Stimulated activated CD4-positive, alpha-beta T cell treated with anti-CD3 and anti-CD28 coated beads, Interleukin-4, amount 100 ng/mL, for 1 hour (primary cell): ENCODE data around the gene OR8B4.
"Not testable (repeated sequence)": the region's sequence is repeated elsewhere in the genome, so short reads cannot be mapped to it uniquely, and the experiment has no call there.

Experiments
- DNase-seq: peaks from one replicate; pipeline ENCODE4 v3.0.0-alpha.2; 2020

The OR8B4 gene, protein sequence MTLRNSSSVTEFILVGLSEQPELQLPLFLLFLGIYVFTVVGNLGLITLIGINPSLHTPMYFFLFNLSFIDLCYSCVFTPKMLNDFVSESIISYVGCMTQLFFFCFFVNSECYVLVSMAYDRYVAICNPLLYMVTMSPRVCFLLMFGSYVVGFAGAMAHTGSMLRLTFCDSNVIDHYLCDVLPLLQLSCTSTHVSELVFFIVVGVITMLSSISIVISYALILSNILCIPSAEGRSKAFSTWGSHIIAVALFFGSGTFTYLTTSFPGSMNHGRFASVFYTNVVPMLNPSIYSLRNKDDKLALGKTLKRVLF

DNA sequence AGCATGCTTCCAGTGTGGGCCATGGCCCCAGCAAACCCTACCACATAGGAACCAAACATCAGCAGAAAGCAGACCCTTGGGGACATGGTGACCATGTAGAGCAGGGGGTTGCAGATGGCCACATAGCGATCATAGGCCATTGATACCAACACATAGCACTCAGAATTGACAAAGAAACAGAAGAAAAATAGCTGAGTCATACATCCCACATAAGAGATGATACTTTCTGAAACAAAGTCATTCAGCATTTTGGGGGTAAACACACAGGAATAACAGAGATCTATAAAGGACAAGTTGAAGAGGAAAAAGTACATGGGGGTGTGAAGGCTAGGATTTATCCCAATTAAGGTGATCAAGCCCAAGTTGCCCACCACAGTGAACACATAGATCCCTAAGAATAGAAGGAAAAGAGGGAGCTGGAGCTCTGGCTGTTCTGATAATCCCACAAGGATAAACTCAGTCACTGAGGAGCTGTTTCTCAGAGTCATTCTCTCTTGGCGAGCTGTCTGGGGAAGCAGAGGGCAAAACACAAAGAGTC, at the start of gene OR8B4:
Gene OR8B4, minus strand, starts transcription at position 488 of the 538 bp plus-strand sequence. Its CDS starts 0 bp downstream, at position 488.
- DNase-seq: no peak

DNA sequence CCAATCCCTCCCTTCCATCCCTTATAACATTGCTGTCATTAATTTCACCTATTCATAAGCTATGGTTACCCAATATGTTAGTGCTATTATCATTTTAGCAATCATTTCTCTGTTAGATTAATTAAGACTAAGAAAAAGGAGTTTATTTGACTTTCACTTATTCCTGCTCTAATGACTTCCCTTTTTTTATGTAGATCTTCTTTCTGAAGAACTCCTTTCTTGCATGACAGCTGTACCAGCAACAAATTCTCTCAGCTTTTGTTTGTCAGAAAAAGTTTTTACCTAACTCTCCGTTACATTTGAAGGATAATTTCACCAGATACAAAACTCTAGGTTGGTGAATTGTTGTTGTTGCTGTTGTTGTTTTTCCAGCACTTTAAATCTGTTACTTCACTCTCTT, 49.4 kb upstream of the OR8B4 start:
- DNase-seq: no peak

DNA sequence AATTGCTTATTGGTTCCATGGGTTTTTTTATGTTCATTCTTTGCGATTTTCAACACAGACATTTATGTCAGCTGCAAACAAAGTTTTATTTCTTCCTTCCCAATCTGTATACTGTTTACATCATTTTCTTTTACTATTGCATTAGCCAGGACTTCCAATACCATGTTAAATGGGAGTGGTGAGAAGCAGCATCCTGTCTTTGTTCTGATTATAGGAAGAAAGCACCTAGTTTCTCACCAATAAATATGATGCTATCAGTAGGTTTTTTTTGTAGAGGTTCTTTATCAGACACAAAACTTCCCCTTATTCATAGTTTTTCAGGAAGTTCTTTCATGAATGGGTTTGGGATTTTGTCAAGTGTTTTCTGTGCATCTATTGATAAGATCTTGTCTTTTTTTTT, 48.8 kb upstream of the OR8B4 start:
- no peak for DNase-seq

DNA sequence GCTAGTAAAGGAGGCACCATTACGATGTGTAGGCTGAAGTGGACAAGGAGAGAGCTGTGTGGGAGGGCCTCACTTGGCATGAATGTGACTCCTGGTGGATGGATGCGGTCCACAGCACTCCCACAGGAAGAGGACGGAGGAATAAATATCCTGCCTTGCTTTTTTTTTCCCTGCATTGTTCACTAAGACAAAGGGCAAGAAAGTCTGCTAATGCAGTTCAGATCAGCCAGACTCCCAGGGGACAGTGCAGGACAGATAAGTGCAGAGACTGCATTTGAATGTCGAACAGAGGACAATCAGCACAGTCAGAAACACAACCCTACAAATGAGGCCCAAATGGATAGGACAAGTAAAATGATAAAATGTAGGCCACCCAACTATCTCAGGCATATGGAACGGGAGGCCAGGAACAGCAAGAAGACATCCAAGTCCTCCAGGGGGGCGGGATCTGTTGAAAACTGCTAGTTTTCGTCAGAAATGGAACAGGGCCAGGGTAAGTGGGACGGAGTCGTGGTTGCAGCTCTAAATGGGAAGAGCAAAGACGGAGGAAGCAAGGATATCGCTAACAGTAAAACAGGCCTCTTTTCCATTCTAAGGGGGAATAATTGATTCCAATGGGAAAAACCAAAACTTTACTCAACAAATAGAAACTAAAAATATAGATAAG, 46.0 kb upstream of the OR8B4 start:
- no peak for DNase-seq

DNA sequence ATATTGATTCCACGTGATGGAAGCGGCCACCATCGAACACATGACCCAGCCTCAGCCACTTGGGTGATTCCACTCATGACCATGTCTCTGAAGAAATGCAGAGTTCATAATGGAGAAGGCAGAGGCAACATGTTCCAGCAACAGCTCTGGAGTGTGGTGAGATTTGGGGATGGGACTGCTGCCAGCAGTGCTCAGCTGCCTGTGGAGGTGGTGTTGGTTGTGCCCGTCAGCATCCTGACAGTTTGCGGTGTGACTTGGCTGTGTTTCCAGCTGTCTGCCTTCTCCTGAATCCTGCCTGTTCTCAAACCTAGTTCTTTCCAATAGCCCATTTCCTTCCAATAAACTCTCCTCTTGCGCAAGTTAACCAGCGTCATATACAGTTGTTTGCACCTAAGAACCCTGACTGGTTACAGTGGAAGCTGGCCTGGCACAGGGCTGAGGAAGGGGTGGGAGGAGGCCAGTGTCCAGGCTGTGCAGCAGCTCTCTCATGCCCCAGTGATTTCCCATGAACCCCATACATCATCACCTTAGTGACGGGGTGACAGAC, 42.8 kb upstream of the OR8B4 start:
- DNase-seq: no peak

DNA sequence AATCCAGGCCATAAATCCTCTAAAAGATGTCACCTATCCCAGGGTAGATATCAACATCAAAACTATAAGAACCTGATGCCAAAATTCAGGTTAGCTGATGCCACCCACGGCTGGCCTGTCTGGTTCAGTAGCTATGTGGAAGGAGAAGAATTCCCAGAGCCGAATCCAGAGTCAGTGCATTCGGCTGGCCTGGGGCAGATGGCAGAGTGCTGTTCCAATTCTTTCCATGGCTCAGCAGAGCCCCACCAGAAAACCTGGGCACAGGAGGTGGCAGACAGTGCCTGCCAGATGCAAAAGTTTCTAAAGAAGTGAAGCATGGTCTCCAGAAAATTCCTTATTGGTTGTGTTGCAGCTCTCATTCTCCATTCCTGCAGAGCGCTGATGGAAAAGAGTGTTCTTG, 40.7 kb upstream of the OR8B4 start:
- no peak for DNase-seq

DNA sequence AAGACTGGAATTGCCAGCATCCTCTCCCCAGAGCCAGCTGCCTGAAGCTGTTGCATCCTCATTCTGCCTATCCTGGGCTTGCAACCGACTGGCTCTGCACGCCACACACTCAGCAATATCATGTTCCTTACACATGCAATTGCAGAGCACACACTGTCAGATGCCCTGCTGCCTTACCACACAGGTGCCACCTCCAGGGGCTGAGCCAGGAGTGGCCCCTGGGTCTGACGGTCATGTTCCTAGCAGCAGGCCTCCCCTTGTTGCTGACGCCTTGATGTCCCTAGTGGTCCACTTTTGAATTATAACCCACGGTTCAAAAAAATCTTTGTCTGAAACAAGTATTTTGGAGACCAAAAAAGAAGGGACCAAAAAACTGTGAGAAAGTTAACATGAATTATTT, 39.3 kb upstream of the OR8B4 start:
- no peak for DNase-seq

DNA sequence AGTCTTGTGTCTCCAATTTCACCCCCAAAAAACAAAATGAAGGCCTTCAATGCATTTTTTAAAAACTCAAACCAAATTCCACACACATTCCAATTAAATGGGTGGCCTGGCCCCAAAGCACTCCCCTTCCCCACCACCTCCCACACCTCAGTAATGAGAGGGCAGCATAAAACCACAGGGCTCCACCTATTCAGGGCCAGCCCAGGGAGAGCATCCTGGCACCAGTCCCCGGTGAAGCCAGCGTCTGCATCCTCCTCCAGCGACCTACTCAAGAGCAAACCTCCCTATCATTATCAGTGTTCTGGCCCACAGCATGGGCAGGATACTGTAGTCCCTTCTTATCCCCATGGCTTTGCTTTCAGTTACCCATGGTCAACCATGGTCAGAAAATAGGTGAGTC, 38.7 kb upstream of the OR8B4 start:
- DNase-seq: no peak

DNA sequence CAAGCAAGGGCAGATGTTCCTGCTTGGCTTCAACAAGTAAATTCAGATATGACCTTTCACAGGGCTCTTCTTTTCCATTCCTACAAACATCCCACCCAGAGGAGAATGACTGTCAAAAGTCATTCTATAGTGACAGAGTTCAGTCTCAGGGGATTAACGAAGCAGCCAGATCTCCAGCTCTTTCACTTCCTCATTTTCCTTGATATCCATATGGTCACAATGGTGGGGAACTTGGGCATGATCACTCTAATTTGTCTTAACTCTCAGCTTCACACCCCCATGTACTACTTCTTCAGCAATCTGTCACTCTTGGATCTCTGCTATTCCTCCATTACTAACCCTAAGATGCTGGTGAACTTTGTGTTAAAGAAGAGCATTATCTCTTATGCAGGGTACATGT, 35.8 kb upstream of the OR8B4 start:
- DNase-seq: no peak

DNA sequence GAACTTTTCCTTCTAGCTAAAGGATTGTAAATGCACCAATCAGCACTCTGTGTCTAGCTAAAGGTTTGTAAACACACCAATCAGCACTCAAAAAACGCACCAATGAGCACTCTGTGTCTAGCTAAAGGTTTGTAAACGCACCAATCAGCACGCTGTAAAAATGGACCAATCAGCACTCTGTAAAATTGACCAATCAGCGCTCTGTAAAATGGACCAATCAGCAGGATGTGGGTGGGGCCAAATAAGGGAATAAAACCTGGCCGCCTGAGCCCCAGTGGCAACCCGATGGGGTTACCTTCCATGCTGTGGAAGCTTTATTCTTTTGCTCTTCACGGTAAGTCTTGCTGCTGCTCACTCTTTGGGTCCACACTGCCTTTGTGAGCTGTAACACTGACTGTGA, 34.7 kb upstream of the OR8B4 start:
- DNase-seq: not testable (repeated sequence)

DNA sequence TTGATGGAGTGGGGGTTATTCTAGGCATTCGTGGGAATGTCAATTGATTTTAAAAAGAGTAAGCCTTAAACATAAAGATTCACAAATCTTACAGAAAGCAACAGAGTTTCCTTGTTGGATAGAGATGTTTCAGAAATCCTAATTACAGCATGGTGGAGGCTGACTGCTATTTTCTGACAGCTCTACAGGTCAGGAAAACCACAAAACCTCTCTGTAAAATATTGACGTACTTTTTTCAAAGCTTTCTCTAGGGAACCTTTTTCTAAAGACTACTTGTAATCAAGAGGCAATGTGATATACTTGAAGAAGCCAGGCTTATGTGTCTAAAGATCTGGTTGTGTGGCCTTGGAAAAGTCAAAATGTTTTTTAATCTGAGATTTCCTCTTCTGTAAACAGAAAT, 29.9 kb upstream of the OR8B4 start:
- no peak for DNase-seq

DNA sequence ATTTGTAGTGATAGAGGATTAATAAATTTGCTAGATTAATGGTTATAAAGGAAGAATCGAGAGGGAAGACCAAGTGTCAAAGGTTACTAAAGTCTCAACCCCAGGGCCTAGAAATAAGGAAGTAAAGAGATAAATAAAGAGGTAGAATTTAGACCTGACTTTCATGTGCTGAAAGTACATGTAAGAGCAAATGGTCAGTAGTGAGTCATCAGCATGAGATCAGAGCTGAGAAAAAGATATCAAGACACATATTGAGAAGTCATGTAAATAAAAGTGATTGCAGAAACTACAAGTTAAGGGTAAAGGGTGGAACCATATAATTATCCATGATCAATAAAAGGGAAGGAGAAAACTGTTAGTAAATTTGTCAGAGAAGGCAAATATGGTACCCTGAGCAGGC, 22.2 kb upstream of the OR8B4 start:
- DNase-seq: no peak

DNA sequence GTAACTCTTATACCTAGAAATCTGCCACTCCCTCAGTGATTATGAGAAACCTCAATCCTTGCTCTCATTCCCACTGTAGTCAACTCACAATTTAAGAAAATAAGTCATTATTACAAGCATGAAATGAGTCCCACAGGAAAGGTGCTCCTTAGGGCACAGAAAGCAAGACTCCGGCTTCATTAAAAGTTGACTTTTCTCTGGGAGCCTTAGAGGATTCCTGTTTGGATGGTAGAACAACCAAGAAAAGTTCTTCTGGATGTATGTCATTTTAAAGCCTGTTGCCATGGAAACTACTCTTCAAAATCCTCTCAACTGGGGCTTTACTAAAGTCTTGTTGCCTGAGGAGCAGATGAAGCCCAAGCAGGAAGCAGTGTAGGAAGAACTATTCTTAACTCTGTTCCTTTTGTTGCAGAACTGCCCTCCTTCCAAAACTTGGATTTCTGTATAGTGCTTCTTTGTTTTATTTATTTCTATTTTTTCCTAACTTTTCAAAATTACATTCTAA, 21.0 kb upstream of the OR8B4 start, which contains the start of gene OR8B8:
Gene OR8B8, minus strand, starts transcription at position 51 of the 505 bp plus-strand sequence. CDS start 4,611 bp downstream, outside the sequence.
- no peak for DNase-seq

DNA sequence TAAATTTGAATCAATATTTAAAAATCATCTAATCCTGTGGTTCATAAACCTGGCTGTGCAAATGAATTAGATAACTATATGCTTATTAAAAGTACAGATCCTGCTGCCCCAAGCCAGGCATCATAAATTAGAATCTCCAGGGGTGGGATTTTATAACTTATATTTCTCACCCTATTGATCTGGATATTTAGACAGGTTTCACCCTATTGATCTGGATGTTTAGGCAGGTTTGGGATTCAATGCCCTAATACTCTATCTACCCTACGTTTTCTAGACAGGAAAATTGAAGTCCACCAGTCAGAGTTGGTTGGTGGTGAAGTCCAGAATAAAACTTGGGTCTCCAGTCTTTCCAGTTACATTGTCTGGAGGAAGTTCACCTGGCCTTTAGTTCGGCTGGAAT, 18.2 kb upstream of the OR8B4 start:
- DNase-seq: no peak

DNA sequence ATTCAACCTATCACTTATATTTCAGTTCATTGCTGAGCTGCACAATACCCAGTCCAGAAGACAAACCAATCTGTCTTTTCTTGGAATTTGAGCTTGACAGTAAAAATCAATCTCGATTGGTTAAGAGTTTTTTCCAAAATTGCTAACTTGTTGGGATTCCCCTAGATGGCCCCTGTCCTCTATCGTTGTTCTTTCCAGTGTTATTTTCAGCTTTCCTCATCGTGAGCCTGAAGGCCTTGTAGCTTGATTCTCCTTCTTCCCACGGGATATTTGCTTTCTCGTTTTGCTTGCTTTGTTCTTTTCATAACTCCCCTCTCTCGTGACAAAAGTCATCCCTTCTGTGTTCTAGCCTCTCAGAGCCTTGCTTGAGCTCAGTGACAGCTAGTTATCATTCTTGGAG, 17.8 kb upstream of the OR8B4 start:
- DNase-seq: no peak

DNA sequence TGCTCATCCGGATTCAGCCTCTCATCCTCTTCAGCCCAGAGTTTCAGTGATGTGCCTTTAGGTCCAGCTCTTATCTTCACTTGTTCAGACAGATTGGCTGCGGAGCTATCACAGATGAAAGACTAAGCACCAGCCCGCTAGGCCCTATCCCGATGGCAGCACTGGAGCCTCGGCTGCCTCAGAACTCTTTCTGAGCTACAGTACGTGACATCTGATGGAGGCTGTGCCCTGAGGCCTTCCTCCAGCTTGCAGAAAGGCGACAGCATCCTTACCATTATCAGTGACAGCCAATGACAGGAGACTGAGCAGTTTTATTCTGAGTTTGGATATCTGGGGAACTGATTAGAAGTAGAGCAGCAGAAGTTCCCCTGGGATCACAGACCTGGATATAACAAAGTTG, 16.8 kb upstream of the OR8B4 start:
- DNase-seq: no peak

DNA sequence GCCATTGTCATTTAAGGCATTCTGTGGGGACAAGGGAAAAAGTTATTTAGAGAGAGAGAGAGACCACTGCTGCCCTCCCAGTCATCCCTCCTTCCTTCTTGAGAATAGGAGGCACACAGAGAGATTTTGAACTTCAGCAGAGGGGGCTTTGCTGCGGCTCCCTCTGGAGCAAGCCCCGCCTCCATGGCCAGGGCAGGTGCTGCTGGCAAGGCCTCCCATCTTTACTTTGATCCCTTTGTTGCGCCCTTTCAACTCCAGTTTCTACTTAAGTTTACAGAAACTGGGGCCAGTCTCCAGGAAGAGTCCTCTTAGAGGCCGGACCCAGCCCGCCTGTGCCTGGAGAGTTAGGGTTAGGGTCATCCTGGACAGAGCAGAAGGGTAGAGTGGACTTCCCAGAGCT, 16.4 kb upstream of the OR8B4 start:
- DNase-seq: no peak

DNA sequence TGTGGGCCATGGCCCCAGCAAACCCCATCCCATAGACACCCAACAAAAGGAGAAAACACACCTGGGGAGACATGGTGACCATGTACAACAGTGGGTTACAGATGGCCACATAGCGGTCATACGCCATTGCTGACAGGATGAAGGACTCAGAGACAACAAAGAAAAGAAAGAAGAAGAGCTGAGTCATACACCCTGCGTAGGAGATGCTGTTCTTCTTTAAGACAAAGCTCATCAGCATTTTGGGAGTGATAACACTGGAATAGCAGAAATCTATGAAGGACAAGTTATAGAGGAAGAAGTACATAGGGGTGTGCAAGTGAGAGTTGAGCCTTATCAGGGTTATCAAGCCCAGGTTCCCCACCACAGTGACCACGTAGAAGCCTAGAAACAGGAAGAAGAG, 15.9 kb upstream of the OR8B4 start:
- DNase-seq: no peak

DNA sequence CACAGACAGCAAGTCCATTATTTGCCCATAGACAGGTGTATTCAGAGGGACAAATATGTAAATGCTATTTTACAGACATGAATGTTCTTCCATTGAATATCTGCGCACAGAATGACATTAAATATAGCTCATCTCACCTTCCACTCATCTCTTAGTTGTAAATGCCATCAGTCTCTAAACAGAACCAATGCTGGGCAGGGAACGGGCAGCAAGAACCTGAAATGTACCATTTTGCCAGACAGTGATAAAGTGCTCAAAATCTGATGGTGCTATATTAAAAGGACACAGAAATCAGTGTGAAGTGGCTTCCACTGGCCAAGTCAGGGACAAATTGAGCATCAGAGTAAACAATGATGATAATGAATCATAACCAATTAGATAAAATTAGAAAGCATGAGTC, 10.0 kb upstream of the OR8B4 start:
- DNase-seq: no peak

DNA sequence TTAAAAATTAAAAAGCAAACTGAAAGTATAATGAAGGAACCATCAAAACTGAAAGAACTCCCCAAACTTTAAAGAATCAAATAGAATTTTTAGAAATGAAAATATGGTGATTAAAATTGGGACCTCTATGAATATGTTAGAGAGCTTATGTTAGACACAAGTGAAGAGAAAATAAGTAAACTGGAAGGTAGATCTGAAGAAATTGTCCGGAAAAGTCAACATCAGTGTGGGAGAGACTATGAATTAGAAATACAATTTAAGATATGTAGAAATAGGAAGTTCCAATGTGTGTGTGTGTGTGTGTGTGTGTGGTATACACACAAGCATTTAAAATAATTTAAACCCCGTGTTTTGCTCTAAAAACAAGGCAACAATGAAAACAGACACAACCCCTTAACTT, 4.9 kb upstream of the OR8B4 start:
- DNase-seq: no peak

DNA sequence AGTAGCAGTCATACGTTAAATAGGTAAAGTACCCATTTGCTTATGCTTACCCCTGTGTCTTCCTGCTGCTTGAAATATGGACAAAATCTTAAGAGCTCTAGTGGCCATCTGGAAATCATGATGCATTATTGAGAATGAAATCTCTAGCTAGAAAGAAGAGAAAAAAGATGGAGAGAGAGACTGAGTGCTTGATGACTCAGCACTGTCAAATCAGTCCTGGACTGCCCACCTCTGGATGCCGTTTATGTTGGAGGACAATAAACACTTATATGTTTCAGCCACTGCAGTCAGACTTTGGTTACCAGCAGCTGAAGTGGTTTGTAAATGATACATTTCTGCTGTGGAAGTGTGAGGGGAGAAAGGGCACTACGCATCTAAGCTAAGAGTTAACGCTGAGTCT, 3.6 kb downstream of the OR8B4 start:
- no peak for DNase-seq

DNA sequence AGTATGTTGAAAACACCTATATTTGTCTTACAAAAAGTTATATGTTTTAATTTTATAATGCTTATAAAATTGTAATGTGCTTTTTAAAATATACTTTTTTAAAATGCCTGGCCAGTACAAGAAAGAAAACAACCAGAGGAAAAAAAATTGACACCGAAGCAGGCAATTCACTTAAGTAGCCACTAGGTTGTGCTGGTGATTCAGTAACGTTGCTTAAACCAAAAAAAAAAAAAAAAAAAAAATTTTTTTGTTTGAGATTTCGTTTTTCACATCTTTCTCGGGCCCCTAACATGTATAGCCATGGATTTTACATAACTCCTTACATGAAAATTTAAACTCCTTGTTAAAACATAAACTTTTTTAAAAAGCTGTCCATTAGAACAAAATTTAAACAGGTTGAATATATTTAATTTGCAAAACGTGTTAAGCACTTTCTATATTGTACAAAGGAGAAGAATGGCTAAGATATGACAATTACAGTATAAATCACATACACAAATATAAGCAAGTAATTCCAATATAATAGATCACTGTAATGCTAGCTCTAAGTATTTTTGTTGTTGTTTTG, 9.2 kb downstream of the OR8B4 start:
- no peak for DNase-seq

DNA sequence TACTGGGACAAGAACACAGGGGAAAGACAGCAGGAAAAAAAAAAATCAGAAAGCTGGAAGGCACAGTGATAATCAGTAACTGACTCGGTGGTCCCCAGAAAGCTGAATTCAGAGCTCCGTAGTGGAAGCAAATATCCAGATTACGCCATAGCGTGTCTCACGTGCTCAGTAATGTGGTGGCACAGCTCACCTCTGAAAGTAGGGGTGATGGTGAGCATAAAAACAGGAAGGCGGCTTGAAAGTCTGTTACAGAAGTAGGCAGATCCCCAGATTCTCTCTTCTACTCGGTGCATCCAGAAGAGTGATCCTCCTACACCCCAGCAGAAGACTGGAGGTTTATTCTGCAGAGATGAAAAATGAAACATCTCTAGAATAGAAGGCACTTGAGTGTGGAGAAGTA, 14.8 kb downstream of the OR8B4 start:
- no peak for DNase-seq

DNA sequence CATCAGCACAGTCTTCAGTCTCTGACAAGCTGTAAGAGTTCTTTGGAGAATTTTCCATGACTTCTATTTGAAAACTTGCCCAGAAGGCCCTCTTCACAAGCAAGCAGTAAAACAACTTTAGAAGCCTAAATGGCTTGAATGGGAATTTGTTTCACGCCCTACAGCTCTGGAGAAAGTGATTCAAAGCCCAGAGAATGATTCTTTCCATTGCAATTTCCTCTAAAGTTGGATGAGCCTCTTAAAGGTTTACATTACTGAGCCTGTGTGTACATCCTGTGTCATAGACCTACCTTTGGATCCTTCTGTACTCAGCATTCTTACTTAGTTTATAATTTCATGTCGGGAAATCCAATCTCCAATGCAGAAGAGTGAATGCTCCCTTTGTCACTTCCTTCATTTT, 19.1 kb downstream of the OR8B4 start:
- no peak for DNase-seq
